DOHH2 (cell line): Measurements from ENCODE around the gene C9orf152.
A peak's percentile ranks its signal among the peaks of the same experiment; 100 is the strongest.

ENCODE experiments used
- H3F3A ChIP-seq: fragments of 200-600 bp; sonication (generic), shearing (Covaris generic); 2 replicates; pipeline ENCODE4 v1.6.0; 2016; ENCODE audit warnings: antibody characterized with exemption, mild to moderate bottlenecking; ENCODE audit not compliant: control insufficient read depth, insufficient read depth
- H3K27ac ChIP-seq: fragments of 200-600 bp; sonication (generic); 2 replicates; pipeline ENCODE4 v1.5.1; 2014; ENCODE audit warnings: low read depth, mild to moderate bottlenecking, low read length, moderate library complexity
- H3K27me3 ChIP-seq: fragments of 200-600 bp; sonication (generic); 2 replicates; pipeline ENCODE4 v1.6.1; 2014; ENCODE audit warnings: mild to moderate bottlenecking, low read length, mixed read lengths; ENCODE audit not compliant: control insufficient read depth
- H3K36me3 ChIP-seq: fragments of 200-600 bp; sonication (generic); 2 replicates; pipeline ENCODE4 v1.6.1; 2014; ENCODE audit warnings: mild to moderate bottlenecking, low read length, moderate library complexity, mixed read lengths; ENCODE audit not compliant: control insufficient read depth
- H3K4me1 ChIP-seq: fragments of 200-600 bp; sonication (generic); 2 replicates; pipeline ENCODE4 v1.6.1; 2014; ENCODE audit warnings: mild to moderate bottlenecking, low read length, mixed read lengths; ENCODE audit not compliant: control insufficient read depth
- H3K4me2 ChIP-seq: fragments of 200-600 bp; sonication (generic); 2 replicates; pipeline ENCODE4 v1.6.0; 2014; ENCODE audit warnings: mild to moderate bottlenecking, low read length, moderate library complexity
- H3K4me3 ChIP-seq: fragments of 200-600 bp; sonication (generic); 2 replicates; pipeline ENCODE4 v1.5.1; 2014; ENCODE audit warnings: mild to moderate bottlenecking, low read length, mixed read lengths
- H3K79me2 ChIP-seq: fragments of 200-600 bp; sonication (generic); 2 replicates; pipeline ENCODE4 v1.6.1; 2014; ENCODE audit warnings: mild to moderate bottlenecking, low read length, mixed read lengths; ENCODE audit not compliant: control insufficient read depth
- H3K9me2 ChIP-seq: fragments of 200-600 bp; sonication (generic); replicated peaks from 2 replicates; pipeline ENCODE4 v1.6.1; 2014; ENCODE audit warnings: mild to moderate bottlenecking, low read length, mixed read lengths; ENCODE audit not compliant: control insufficient read depth
- H3K9me3 ChIP-seq: fragments of 200-600 bp; sonication (generic); 2 replicates; pipeline ENCODE4 v1.6.1; 2014; ENCODE audit warnings: antibody characterized with exemption, low read length, mixed read lengths; ENCODE audit not compliant: control insufficient read depth, insufficient read depth
- H4K20me1 ChIP-seq: fragments of 200-600 bp; sonication (generic); 2 replicates; pipeline ENCODE4 v1.6.0; 2014; ENCODE audit warnings: low read depth, mild to moderate bottlenecking, antibody characterized with exemption, low read length, moderate library complexity; ENCODE audit not compliant: control insufficient read depth, insufficient read depth
- CTCF ChIP-seq: fragments of 200-600 bp; sonication (generic); IDR thresholded peaks from one replicate; pipeline ENCODE4 v1.5.1; 2014; ENCODE audit warnings: antibody characterized with exemption, mild to moderate bottlenecking, low read depth, low read length; ENCODE audit not compliant: poor library complexity, severe bottlenecking
- EZH2phosphoT487 ChIP-seq: fragments of 200-600 bp; sonication (generic); IDR thresholded peaks from 2 replicates; pipeline ENCODE4 v1.6.1; 2017; ENCODE audit warnings: borderline replicate concordance, mild to moderate bottlenecking, antibody characterized with exemption, low read length, moderate library complexity, mixed read lengths

C9orf152 gene

GRCh38 chr9:110155751-110156150 is 52.2 kb downstream of the C9orf152 start:
- H3K9me3 ChIP-seq = no peaks in the 10 kb centered on the region
- peaks cover 96% of the 10 kb centered on the region for H3K36me3 ChIP-seq
- H4K20me1 ChIP-seq = peaks cover 10% of the 10 kb centered on the region; the same call in 1 of the 2 replicates
- H3K4me2 ChIP-seq = peak overlapping the region; percentile 47
- peak overlapping the region; percentile 45 for H3K27ac ChIP-seq
- peaks cover 100% of the 10 kb centered on the region for H3K79me2 ChIP-seq
- TF ChIP-seq CTCF (no peak), EZH2phosphoT487 (no peak)
- peaks cover 90% of the 10 kb centered on the region for H3K4me1 ChIP-seq
- H3K27me3 ChIP-seq = no peaks in the 10 kb centered on the region
- no peak overlapping the region for H3K4me3 ChIP-seq
- H3F3A ChIP-seq = no peaks in the 10 kb centered on the region
- H3K9me2 ChIP-seq = no peaks in the 10 kb centered on the region

DNA sequence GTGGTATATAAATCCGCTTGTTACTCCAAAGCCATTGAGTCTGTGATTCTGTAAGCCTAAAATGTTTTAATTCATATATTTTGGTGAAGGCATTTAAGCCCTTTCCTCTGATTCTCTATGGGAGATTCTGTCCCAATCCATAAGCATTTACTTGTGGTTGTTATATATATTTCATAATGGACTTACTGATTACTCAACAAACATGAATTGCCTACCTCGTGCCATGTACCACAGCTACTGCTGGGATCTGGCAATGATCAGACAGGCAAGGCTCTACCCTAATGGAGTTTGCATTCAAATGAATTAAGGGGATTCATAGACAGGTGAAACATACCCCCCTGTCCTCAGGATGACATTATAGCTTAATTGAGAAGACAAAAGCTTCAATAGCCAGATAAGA is 54.5 kb downstream of the C9orf152 start:
- H3K36me3 ChIP-seq = peaks cover 96% of the 10 kb centered on the region
- H3K4me3 ChIP-seq = no peak overlapping the region
- H4K20me1 ChIP-seq = peaks cover 10% of the 10 kb centered on the region; the same call in 1 of the 2 replicates
- H3K27ac ChIP-seq = no peak overlapping the region
- no peaks in the 10 kb centered on the region for H3K9me2 ChIP-seq
- H3K79me2 ChIP-seq = peaks cover 100% of the 10 kb centered on the region
- peaks cover 92% of the 10 kb centered on the region for H3K4me1 ChIP-seq
- H3K4me2 ChIP-seq = peak overlapping the region; percentile 3; the same call in 1 of the 2 replicates
- TF ChIP-seq EZH2phosphoT487 (no peak), CTCF (no peak)
- H3F3A ChIP-seq = peaks cover 2% of the 10 kb centered on the region; the same call in 1 of the 2 replicates
- no peaks in the 10 kb centered on the region for H3K9me3 ChIP-seq
- no peaks in the 10 kb centered on the region for H3K27me3 ChIP-seq

DNA sequence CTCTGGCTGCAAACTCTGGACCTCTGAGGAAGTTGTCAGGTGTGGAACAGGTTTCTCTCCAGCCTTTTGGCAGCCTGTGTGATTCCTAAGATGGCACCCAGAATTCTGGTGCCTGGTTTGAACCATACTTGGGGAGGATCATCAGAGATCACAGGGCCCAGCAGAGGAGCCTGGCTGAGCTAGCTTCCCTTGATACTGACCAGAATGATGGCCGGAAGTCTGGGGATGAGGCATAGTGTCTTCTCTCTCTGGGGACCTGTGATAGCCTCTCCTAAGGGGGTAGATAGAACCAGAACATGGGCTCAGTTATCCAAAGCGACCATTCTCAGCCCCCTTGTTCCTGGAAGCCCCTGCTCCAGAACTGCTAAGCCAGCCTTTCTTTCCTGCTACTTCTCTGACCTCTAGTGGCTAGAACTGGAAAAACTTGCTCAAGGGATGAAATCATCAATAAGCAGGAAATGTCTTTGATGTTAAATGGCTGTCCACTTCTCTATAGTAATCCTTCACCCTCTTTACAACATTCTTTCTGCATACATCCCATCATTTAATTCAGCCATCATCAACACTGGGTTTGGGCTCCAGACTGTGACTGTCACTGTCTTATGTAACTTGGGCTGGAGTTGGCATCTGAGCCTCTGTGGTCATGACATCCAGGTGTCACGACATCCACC is 55.1 kb downstream of the C9orf152 start:
- Histone ChIP-seq H3K27ac (no peak overlapping the region), H4K20me1 (peaks cover 10% of the 10 kb centered on the region; the same call in 1 of the 2 replicates), H3K79me2 (peaks cover 100% of the 10 kb centered on the region), H3K36me3 (peaks cover 96% of the 10 kb centered on the region), H3F3A (peaks cover 8% of the 10 kb centered on the region), H3K27me3 (no peaks in the 10 kb centered on the region), H3K4me2 (peak overlapping the region; percentile 5; the same call in 1 of the 2 replicates), H3K4me3 (no peak overlapping the region), H3K9me3 (no peaks in the 10 kb centered on the region), H3K4me1 (peaks cover 98% of the 10 kb centered on the region), H3K9me2 (no peaks in the 10 kb centered on the region)
- TF ChIP-seq CTCF = peak; percentile 82
- no peak for TF ChIP-seq EZH2phosphoT487
